ENCODE data around the gene WNT3A.

DNA sequence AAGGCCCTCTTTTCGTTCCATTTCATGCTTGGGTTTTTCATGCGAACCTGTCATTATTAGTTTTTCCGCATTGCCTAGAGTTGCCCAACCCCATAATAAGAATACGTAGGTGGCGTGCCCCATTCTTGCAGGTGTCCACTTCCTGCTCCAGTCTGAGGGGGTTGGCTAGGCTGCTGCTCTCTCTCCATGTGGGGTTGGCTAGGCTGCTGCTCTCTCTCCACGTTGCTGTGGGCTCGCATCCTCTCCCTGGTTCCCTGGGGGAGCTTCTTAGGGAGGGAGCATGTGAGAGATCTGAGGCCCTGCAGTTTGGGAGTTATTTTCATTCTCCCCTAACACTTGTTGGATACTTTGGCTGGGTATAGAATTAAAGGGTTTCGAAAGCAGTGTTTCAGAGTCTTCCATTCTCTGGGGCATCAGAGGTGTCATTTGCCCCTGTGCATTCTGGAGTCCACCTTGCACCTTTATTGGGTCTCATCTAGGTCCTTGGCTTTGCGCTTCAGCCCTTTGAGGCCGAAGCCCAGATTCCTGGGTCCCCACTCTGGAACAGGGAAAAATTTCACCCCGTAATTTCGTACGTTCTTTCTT, 87.7 kb downstream of the WNT3A start:
- TF ChIP-seq RFX5 (IDR thresholded peaks at IDR 0.05; ENCODE audit: low read depth, low read length): no peak
- TF ChIP-seq, protein P1, sequence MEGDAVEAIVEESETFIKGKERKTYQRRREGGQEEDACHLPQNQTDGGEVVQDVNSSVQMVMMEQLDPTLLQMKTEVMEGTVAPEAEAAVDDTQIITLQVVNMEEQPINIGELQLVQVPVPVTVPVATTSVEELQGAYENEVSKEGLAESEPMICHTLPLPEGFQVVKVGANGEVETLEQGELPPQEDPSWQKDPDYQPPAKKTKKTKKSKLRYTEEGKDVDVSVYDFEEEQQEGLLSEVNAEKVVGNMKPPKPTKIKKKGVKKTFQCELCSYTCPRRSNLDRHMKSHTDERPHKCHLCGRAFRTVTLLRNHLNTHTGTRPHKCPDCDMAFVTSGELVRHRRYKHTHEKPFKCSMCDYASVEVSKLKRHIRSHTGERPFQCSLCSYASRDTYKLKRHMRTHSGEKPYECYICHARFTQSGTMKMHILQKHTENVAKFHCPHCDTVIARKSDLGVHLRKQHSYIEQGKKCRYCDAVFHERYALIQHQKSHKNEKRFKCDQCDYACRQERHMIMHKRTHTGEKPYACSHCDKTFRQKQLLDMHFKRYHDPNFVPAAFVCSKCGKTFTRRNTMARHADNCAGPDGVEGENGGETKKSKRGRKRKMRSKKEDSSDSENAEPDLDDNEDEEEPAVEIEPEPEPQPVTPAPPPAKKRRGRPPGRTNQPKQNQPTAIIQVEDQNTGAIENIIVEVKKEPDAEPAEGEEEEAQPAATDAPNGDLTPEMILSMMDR (conservative IDR thresholded peaks at IDR 0.05; ENCODE audit: low read depth, low read length): no peak
- TF ChIP-seq MAFK (IDR thresholded peaks at IDR 0.05; ENCODE audit: low read depth, low read length): no peak
- TF ChIP-seq POLR2A (IDR thresholded peaks at IDR 0.05; ENCODE audit: low read depth, low read length): no peak
- TF ChIP-seq BHLHE40 (IDR thresholded peaks at IDR 0.05; ENCODE audit: low read depth, low read length): no peak
- no peak for TF ChIP-seq MAZ (IDR thresholded peaks at IDR 0.05; ENCODE audit: borderline replicate concordance, low read depth, low read length)
- TF ChIP-seq USF2 (IDR thresholded peaks at IDR 0.05; ENCODE audit: low read depth, low read length): no peak
- TF ChIP-seq RCOR1 (IDR thresholded peaks at IDR 0.05; ENCODE audit: insufficient replicate concordance, low read length): no peak
- TF ChIP-seq MXI1 (IDR thresholded peaks at IDR 0.05; ENCODE audit: borderline replicate concordance, low read depth, low read length): no peak
- TF ChIP-seq CHD1 (IDR thresholded peaks at IDR 0.05; ENCODE audit: low read depth, low read length): no peak
